HG03039 (cell line): ENCODE data around the gene GSTM3.
"Not testable (repeated sequence)": the region's sequence is repeated elsewhere in the genome, so short reads cannot be mapped to it uniquely, and the experiment has no call there.

Experiments
- ATAC-seq: cut with Tn5 transposase; IDR thresholded peaks from one replicate; pipeline ENCODE4 v1.9.1; 2021; ENCODE audit warnings: mild to moderate bottlenecking, moderate library complexity; ENCODE audit not compliant: unreplicated experiment

Gene GSTM3

DNA sequence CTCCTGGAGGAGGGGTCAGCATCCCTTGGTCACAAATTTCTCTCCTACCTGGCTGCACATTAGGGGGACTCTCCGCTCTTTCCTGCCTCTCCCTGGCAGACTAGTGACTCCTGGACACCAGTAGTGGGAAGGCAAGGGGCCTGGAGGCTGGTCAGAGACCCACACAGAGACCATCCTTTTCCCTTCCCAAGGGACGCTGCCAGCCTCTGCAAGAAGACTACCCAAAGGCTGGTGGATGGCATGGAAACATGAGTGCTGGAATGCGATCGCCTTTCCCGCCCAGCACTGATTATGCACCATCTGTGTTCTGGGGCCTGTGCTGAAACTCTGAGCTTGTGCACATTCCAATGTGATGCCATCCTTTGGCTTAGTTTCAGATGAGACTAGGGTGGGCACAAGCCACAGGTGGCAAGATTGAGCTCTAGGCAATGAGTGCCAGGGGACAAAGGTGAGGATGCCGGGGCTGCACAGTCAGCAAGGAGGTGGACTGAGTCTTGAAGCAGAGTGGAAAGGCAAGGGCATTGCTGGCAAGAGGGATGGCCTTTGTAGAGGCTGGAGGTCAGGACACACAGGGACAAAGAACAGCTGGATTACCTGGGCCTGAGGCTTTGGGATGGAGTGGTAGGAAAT lies 35.5 kb upstream of the GSTM3 start:
- no peak for ATAC-seq

DNA sequence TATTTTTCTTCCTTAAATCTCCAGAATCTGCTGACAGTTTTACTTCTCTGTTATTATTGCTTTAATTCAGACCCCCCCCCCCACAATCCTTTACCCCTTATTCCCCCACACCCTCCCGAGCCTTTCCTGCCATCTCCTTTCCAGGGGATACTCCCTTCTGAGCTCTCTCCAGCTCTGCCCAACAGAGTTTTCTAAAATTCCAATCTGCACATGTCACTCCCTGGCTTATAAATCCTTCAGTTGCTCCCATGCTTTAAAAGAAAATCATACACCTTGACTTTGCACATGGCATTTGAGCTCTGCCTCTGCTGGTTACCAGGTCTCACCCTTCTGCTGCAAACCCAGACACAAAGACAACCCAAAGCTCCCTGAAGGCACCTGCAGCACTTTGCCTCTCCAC lies 34.6 kb upstream of the GSTM3 start:
- no peak for ATAC-seq

- ATAC-seq, result no peak
Measured at GRCh38 chr1:109773900-109774485, 33.2 kb upstream of the GSTM3 start.

DNA sequence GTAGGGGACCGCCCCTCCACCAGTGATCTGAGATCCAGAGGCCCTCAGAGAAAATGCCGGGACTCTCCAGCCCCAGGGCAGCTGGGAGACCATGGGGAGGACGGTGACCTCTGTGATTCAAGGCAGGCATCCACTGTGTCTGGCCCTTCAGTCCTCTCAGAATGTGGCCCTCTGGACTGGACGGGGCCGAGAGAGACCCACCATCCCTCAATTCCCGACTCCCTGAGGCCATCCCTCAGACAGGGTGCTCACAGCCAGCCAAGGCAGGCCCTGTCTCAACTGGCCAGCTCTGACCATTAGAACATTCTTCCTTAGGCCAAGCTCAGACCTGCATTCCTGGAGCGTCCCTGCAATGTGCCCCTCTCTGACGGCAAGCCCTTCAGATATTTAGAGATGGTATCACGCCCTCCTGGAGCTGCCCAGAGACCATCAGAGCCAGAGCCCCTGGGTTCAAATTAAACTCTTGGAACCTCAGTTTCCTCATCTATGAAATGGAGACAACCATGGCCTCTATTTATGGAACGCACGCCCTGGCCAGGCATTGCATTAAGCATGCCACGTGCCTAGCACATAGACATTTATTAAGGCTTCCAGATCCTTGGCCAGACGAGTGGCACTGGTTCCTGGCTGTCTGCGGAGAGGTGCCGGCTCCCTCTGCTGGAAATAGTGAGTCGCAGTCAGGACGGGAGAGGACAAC lies 32.5 kb upstream of the GSTM3 start:
- ATAC-seq, result no peak

DNA sequence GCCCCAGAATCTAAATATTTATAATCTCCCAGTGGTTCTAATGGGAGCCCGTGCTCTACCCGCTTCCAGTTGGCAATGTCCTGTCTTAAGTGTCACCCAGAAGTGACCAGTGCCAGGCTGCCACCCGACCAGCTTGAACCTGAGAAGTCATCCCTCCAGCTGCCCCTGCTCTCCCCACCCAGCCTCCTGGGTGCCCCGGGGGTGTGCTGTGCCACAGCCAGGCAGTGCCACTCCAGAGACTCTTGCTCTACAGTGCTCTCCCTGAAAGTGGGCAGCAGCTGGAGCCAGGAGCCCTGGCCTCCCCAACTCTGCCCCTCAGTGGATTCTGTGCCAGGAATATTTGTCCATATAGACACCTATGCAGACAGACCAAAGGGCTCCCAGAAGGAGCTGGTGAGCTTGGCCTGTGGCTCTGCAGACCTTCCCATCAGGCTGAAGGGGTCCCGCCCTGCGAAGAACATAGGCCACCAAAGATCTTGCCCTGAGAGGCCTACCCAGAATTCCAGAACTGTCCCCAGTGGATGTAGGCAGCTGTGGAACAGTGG lies 31.9 kb upstream of the GSTM3 start:
- no peak for ATAC-seq

GRCh38 chr1:109771712-109772657 lies 31.1 kb upstream of the GSTM3 start:
- ATAC-seq, result no peak

DNA sequence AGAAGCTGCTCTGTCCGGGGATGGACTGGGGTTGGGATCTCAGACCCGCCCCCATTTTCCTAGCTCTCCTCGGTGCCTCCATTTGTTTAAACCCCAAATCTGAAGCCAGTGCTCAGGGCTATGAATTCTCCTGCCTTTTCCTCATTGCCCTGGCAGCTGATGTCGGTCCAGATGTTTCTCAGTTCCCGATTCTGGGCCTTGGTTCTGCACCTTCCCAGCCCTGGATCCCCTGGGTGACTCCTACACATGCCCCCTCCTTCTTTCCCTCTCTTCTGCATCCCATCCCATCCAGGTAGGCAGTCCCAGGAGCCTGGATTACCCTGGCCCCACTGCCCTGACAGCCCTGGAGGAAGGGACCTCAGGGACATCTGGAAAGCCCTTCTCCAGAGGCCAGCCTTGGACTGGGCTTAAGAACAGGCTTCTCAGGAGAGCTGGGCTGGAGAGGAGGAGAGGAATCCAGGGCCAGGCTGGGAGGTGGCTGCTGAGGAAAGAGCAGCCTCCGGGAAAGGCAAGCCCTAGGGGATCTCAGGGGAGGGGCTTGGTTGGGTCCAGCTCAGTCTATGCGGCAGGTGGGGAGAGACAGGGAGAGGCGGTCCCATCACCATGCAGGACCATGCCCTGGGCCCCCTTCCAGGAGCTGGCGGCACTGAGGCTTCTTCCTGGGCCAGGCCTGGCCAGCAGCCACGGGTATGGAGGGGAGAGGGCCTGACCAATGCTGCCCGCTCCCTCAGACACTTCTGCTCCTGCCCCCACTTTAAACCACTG lies 29.7 kb upstream of the GSTM3 start:
- no peak for ATAC-seq

- ATAC-seq, result no peak
Measured at GRCh38 chr1:109769330-109770078, 28.7 kb upstream of the GSTM3 start.

DNA sequence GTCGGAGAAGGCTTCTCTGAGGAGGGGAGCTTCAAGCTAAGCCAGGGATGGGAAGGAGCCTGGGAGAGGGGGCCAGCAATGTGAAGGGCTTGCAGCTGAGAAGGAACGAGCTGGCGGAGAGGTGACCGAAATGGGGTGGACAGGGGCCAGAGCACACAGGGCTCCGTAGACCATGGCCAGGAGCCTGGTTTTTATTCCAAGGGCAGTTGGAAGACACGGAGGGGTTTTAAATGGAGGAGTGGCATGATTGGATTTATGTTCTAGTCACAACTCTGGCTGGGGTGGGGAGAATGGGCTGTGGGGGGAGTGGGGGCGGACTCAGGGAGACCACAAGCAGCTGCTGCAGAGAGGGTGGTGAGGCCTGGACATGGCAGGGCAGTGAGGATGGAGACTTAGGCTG lies 28.0 kb upstream of the GSTM3 start:
- ATAC-seq, result no peak

DNA sequence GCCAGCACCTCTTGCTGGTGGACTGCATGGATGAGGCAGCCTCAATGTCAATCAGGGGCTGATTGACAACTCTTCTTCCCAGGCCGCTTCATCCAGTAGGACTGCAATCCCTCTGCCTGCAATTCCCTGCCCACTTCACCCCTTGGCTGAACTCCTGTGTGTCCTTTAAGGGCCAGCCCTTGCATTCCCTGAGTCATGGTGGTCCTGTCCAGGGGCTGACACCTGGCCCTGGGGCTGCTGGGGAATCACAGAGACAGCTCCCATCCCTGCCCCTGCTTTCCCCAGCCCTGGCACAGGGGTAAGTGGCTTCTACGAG lies 27.5 kb upstream of the GSTM3 start:
- no peak for ATAC-seq

DNA sequence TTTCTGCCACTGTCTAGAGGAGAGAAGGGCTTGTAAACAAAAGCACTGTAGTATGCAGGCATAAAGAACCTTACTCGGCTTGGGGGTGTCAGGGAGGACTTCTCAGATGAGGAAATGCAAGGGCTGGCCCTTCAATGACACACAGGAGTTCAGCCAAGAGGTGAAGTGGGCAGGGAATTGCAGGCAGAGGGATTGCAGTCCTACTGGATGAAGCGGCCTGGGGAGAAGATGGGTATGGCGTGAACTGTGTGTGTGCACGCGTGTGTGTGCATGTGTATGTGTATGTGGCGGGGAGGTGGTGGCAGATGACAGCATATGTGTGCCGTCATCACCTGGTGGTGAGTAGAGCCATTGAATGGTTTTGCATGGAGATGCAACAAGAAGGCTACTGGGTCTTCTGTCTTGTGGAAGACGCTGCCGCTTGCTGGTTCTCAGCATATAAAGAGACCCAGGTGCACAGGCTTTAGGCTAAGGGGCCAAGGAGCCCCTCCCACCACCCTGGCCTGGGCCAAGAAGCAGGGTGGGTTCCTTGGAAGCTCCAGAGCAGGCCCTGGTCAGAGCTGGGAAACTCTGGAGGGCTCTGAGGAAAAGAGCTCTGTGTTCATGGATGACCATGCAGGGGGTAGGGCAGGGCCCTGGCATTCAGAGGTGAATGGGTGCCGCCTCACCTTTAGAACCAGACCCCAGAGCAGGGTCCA lies 26.9 kb upstream of the GSTM3 start:
- no peak for ATAC-seq

GRCh38 chr1:109766991-109767636 lies 26.3 kb upstream of the GSTM3 start:
- not testable (repeated sequence) for ATAC-seq

DNA sequence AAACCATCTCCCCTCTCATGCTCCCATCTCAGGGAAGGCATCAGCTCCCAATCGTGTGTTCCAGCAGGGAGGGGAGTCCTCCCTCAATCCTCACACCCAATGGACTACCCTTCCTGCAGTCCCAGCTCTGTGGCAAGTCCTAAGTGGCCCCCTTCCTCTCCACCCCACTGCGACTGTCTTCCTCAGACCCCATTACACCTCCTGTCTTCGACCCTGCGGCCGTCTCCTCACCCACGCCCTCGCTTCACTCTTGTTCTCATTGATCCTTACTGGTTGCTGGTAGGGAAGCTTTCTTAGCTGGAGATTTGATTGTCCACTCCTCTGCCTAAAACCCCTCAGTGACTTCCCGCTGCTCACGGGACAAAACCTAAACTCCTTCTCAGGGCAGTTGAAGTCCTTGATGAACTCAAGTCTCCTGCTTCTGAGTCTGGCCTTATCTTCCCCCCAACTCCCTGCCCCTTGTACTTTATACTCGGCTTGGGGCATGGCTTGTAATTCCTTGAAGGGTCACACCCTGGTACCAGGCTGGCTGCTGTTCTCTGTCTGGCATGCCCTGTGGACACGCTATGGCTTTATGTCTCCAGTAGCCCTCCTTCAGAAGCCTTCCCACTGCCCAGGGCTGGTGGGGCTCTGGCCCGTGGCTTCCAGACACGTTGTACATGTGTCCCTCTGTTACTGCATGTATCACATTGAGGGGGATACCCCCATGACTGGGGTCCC lies 25.2 kb upstream of the GSTM3 start:
- no peak for ATAC-seq

GRCh38 chr1:109765483-109765815 lies 24.6 kb upstream of the GSTM3 start:
- no peak for ATAC-seq

- ATAC-seq, result no peak
Measured at GRCh38 chr1:109764561-109765482, 24.0 kb upstream of the GSTM3 start.

DNA sequence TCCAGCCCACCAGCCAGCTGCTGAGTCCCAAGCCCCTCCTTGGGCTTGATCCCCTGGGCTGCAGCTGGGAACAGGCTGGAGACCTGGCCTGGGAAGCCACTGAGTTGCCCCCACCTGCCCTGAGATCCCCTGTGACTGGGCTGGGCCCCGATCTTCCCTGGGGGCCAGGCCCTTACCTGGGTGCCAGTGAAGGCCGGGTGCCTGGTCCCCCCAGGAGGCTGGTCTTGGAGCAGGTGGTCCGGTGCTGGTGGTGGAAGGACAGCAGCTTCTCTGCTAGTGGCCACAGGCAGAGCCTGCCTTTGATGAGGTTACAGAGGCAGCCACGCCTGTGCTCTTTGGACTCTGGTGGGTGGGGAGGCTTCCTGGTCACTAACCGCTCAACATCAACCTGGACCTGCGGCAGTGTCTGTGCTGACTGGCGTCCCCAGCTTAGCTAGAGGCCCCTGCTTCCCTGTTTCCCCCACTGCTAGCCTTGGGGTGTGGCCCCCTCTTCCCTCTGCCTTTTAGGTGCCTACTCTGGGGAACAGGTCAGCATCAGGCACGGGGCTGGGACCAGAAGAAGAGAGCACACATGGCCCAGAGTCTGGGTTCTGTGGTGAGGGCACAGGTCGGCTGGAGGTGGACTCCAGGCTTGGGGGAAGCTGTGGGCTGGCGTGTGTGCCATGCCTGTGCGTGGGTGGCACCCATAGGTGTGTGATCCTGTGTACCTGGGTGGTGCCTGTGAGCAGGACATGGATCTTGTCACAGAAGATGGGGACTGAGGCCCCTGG lies 23.0 kb upstream of the GSTM3 start, which contains the start of gene EPS8L3:
Gene EPS8L3 (minus strand): TSS at position 278 of the 770 bp plus-strand sequence. CDS start 2,174 bp downstream, outside the sequence.
- ATAC-seq, result no peak
